ENCODE measurements around the gene QRICH2. TPM values are rescaled to one million over a fixed set of nuclear protein-coding genes. Genes with fewer than 3 reads are reported as not detected.
"Not testable (repeated sequence)": the region's sequence is repeated elsewhere in the genome, so short reads cannot be mapped to it uniquely, and the experiment has no call there.

QRICH2 gene
- total RNA-seq, 1 donor = 3.6 TPM

GRCh38 chr17:76314392-76315227, 6.5 kb upstream of the QRICH2 start:
- no peak overlapping the region for H2AFZ ChIP-seq (ENCODE audit: low read length)
- no peaks in the 10 kb centered on the region for H3K27me3 ChIP-seq (ENCODE audit: insufficient read depth, low read length)
- no peak for DNase-seq (ENCODE audit: insufficient read length, low spot score, missing footprints)
- H3K4me1 ChIP-seq (ENCODE audit: insufficient read depth, low read length) = no peaks in the 10 kb centered on the region
- H3K9me3 ChIP-seq (ENCODE audit: low read depth, low read length) = no peaks in the 10 kb centered on the region
- TF ChIP-seq CTCF (IDR thresholded peaks at IDR 0.05; ENCODE audit: extremely low read depth, low read depth, low read length) = no peak
- no peak overlapping the region for H3K27ac ChIP-seq (ENCODE audit: low read depth, low read length)
- no peak overlapping the region for H3K4me3 ChIP-seq (ENCODE audit: insufficient read depth, low read length)
- no peaks in the 10 kb centered on the region for H4K20me1 ChIP-seq (ENCODE audit: insufficient read depth, low read length)
- H3K36me3 ChIP-seq (ENCODE audit: insufficient read depth, low read length) = peaks cover 28% of the 10 kb centered on the region
- H3K79me2 ChIP-seq (ENCODE audit: insufficient read depth, low read length) = no peaks in the 10 kb centered on the region
- H3K4me2 ChIP-seq (ENCODE audit: insufficient read depth, low read length) = no peak overlapping the region

GRCh38 chr17:76312735-76313134, 4.7 kb upstream of the QRICH2 start:
- H3K27ac ChIP-seq (ENCODE audit: low read depth, low read length) = no peak overlapping the region

GRCh38 chr17:76309461-76309860, 1.4 kb upstream of the QRICH2 start:
- Histone ChIP-seq H3K27me3 (ENCODE audit: insufficient read depth, low read length) (no peaks in the 10 kb centered on the region), H3K9me3 (ENCODE audit: low read depth, low read length) (no peaks in the 10 kb centered on the region), H3K79me2 (ENCODE audit: insufficient read depth, low read length) (no peaks in the 10 kb centered on the region), H3K4me1 (ENCODE audit: insufficient read depth, low read length) (no peaks in the 10 kb centered on the region), H3K4me2 (ENCODE audit: insufficient read depth, low read length) (no peak overlapping the region), H3K4me3 (ENCODE audit: insufficient read depth, low read length) (no peak overlapping the region), H4K20me1 (ENCODE audit: insufficient read depth, low read length) (no peaks in the 10 kb centered on the region), H3K36me3 (ENCODE audit: insufficient read depth, low read length) (peaks cover 28% of the 10 kb centered on the region), H3K27ac (ENCODE audit: low read depth, low read length) (no peak overlapping the region), H2AFZ (ENCODE audit: low read length) (no peak overlapping the region)
- DNase-seq (ENCODE audit: insufficient read length, low spot score, missing footprints) = no peak
- TF ChIP-seq CTCF (IDR thresholded peaks at IDR 0.05; ENCODE audit: extremely low read depth, low read depth, low read length) = no peak

More at GRCh38 chr17:76312735-76313134, 4.7 kb upstream of the QRICH2 start:
- Histone ChIP-seq H3K4me1 (ENCODE audit: insufficient read depth, low read length) (no peaks in the 10 kb centered on the region), H4K20me1 (ENCODE audit: insufficient read depth, low read length) (no peaks in the 10 kb centered on the region), H3K4me2 (ENCODE audit: insufficient read depth, low read length) (no peak overlapping the region), H3K36me3 (ENCODE audit: insufficient read depth, low read length) (peaks cover 28% of the 10 kb centered on the region), H3K4me3 (ENCODE audit: insufficient read depth, low read length) (no peak overlapping the region), H3K9me3 (ENCODE audit: low read depth, low read length) (no peaks in the 10 kb centered on the region), H2AFZ (ENCODE audit: low read length) (no peak overlapping the region), H3K27me3 (ENCODE audit: insufficient read depth, low read length) (no peaks in the 10 kb centered on the region), H3K79me2 (ENCODE audit: insufficient read depth, low read length) (no peaks in the 10 kb centered on the region)
- no peak for TF ChIP-seq CTCF (IDR thresholded peaks at IDR 0.05; ENCODE audit: extremely low read depth, low read depth, low read length)
- no peak for DNase-seq (ENCODE audit: insufficient read length, low spot score, missing footprints)

GRCh38 chr17:76307299-76307965, 644 bp downstream of the QRICH2 start:
- peak; percentile 32 for DNase-seq (ENCODE audit: insufficient read length, low spot score, missing footprints)
- H3K27ac ChIP-seq (ENCODE audit: low read depth, low read length) = no peak overlapping the region
- no peak overlapping the region for H2AFZ ChIP-seq (ENCODE audit: low read length)

GRCh38 chr17:76305135-76305454, 3.0 kb downstream of the QRICH2 start:
- not testable (repeated sequence) for H3K79me2 ChIP-seq (ENCODE audit: insufficient read depth, low read length); H4K20me1 ChIP-seq (ENCODE audit: insufficient read depth, low read length); H3K4me3 ChIP-seq (ENCODE audit: insufficient read depth, low read length); H3K27me3 ChIP-seq (ENCODE audit: insufficient read depth, low read length); H3K36me3 ChIP-seq (ENCODE audit: insufficient read depth, low read length); H3K4me1 ChIP-seq (ENCODE audit: insufficient read depth, low read length); H2AFZ ChIP-seq (ENCODE audit: low read length); H3K4me2 ChIP-seq (ENCODE audit: insufficient read depth, low read length); H3K27ac ChIP-seq (ENCODE audit: low read depth, low read length); DNase-seq (ENCODE audit: insufficient read length, low spot score, missing footprints); H3K9me3 ChIP-seq (ENCODE audit: low read depth, low read length)

More at GRCh38 chr17:76307299-76307965, 644 bp downstream of the QRICH2 start:
- H3K27me3 ChIP-seq (ENCODE audit: insufficient read depth, low read length) = no peaks in the 10 kb centered on the region
- no peaks in the 10 kb centered on the region for H3K4me1 ChIP-seq (ENCODE audit: insufficient read depth, low read length)
- H3K9me3 ChIP-seq (ENCODE audit: low read depth, low read length) = no peaks in the 10 kb centered on the region
- H3K79me2 ChIP-seq (ENCODE audit: insufficient read depth, low read length) = no peaks in the 10 kb centered on the region
- H3K4me2 ChIP-seq (ENCODE audit: insufficient read depth, low read length) = no peak overlapping the region
- no peaks in the 10 kb centered on the region for H4K20me1 ChIP-seq (ENCODE audit: insufficient read depth, low read length)
- H3K36me3 ChIP-seq (ENCODE audit: insufficient read depth, low read length) = peaks cover 16% of the 10 kb centered on the region
- no peak overlapping the region for H3K4me3 ChIP-seq (ENCODE audit: insufficient read depth, low read length)
- no peak for TF ChIP-seq CTCF (IDR thresholded peaks at IDR 0.05; ENCODE audit: extremely low read depth, low read depth, low read length)
